HEK293T (cell line): ENCODE data around the gene TMCO4.

Source experiments
- ARNT ChIP-seq: fragments of 450-650 bp; IDR thresholded peaks from 2 replicates; pipeline ENCODE4 v1.6.1; 2017; ENCODE audit warnings: mild to moderate bottlenecking
- BHLHE40 ChIP-seq: fragments of 450-650 bp; IDR thresholded peaks from 2 replicates; pipeline ENCODE4 v1.6.1; 2016; ENCODE audit warnings: mild to moderate bottlenecking, moderate library complexity, borderline replicate concordance
- ELF4 ChIP-seq: fragments of 450-650 bp; IDR thresholded peaks from 2 replicates; pipeline ENCODE4 v1.6.1; 2017; ENCODE audit warnings: antibody characterized with exemption
- FOXA1 ChIP-seq: fragments of 450-650 bp; IDR thresholded peaks from 2 replicates; pipeline ENCODE4 v1.6.1; 2016; ENCODE audit warnings: mild to moderate bottlenecking
- FOXK2 ChIP-seq: fragments of 450-650 bp; IDR thresholded peaks from 2 replicates; pipeline ENCODE4 v1.6.1; 2016; ENCODE audit warnings: mild to moderate bottlenecking
- FOXM1 ChIP-seq: fragments of 450-650 bp; IDR thresholded peaks from 2 replicates; pipeline ENCODE4 v1.6.1; 2017; ENCODE audit warnings: mild to moderate bottlenecking, borderline replicate concordance
- HDGF ChIP-seq: fragments of 450-650 bp; IDR thresholded peaks from 2 replicates; pipeline ENCODE4 v1.6.1; 2017; ENCODE audit warnings: antibody characterized with exemption, borderline replicate concordance
- LEF1 ChIP-seq: fragments of 450-650 bp; IDR thresholded peaks from 2 replicates; pipeline ENCODE4 v1.6.1; 2017; ENCODE audit warnings: mild to moderate bottlenecking, borderline replicate concordance
- NFRKB ChIP-seq: fragments of 450-650 bp; IDR thresholded peaks from 2 replicates; pipeline ENCODE4 v1.6.1; 2016; ENCODE audit warnings: mild to moderate bottlenecking, moderate library complexity
- SP1 ChIP-seq: fragments of 450-650 bp; IDR thresholded peaks from 2 replicates; pipeline ENCODE4 v1.6.1; 2017
- SUZ12 ChIP-seq: fragments of 450-650 bp; IDR thresholded peaks from 2 replicates; pipeline ENCODE4 v1.6.1; 2016; ENCODE audit warnings: mild to moderate bottlenecking
- TARDBP ChIP-seq: fragments of 450-650 bp; IDR thresholded peaks from 2 replicates; pipeline ENCODE4 v1.6.1; 2016
- ZNF384 ChIP-seq: fragments of 450-650 bp; IDR thresholded peaks from 2 replicates; pipeline ENCODE4 v1.6.1; 2016

DNA sequence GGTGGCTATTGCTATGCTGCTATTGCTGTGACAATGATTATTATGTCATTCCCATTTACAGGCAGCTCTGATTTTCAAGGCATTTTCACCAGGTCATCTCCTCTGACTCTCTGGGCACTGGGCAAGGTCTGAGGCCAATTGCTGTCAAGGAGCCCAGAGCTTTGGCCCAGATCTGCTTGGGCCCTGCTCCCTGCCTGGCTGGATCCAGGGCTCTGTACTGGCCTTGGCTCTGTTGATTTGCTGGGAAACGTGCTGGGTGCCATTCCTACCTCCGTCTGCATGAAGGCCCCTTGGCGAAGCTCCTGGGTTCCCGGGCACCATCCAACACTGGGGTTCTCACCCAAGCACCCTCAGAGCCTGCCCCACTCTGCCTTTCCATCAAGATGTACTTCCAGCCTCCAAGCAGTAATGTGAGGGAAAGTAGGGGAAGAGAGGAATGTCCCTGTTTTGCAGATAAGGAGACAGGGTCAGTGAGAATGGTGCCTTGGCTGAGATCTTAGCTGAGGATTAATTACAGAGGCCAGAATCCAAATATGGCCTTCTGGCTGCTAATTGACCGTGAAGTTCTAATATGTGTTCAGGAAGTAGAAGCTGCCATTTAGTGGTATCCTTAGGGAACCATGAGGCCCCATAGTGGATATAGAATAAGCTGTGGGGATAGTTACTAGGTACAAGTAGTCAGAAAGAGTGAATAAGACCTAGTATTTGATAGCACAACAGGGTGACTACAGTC is 71.1 kb downstream of the TMCO4 start:
- TF ChIP-seq FOXK2 = no peak
- TF ChIP-seq HDGF = no peak
- no peak for TF ChIP-seq FOXM1
- TF ChIP-seq BHLHE40 = no peak
- no peak for TF ChIP-seq SP1
- TF ChIP-seq FOXA1 = no peak
- TF ChIP-seq ARNT = no peak
- TF ChIP-seq SUZ12 = no peak
- TF ChIP-seq ZNF384 = no peak
- no peak for TF ChIP-seq ELF4
- TF ChIP-seq TARDBP = no peak
- no peak for TF ChIP-seq NFRKB
- no peak for TF ChIP-seq LEF1
